ENCODE measurements around the gene TRAF2.

The TRAF2 gene

DNA sequence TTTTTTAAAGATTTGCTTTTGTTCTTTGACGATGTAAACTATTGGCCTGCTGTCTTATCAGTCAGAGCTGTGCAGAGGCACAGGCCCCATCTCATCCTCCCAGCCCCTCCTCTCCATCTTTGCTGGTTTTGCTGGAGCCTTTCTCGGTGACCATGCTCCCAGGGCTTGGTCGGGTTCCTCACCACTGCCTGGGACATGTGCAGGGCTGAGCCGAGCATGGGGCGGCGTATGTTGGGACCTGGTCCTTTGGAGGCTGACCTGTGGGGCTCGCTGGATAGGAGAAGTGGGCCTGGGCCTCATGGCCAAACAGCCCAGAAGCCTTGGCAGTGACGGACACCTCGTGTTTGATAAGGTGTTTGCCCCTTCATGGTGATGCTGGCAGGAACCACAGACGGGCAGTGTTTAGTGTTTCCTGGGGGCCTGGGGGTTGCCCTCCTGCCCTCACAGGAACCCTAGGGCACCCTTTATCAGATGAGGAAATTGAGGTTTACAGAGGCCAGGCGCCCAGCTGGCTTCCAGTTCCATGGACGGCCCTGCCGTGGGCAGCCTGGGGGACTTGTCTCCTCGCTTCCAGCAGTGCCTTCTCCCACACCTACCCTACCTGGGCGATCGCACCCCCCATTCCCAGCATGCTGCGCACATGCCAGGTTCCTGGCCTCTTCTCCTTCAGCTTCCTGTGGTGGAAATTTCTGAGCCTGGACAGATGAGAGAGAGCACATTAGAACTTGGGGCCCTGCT lies 27.6 kb downstream of the TRAF2 start:
- DNase-seq (ENCODE audit: low read depth in 2 of 2): no peak

DNA sequence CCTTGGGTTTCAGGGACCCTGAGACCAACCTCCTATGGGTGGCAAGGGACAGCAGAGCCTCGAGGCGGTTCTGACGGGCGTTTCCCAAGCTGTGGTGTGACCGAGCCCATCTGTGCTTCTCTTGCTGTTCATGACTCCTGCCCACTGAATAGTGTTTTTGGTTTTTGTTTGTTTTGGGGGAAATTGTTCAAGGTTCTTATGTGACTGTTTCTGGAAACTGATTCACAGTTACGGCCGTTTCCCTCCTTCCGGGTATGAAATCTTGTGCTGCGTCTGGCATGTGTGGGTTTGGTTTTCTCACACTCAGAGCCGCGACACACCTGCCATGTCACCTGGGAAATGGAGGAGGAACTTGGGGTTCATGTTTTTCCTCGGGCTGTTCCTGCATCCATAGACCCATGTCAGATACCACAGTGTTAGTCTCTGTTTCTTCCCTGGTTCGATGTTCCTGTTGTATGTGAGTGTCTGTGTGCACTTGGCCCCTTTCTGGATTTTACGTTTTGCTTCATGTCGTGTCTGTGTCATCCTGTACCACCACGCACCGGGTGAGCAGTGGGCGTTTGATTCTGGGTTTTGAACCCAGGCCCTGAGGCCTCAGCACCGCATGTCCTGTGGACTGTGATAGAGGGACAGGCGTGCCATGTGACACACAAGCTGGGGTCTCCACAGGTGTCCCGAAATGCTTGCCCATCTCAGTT lies 29.5 kb downstream of the TRAF2 start:
- no peak for DNase-seq (ENCODE audit: low read depth in 2 of 2)

DNA sequence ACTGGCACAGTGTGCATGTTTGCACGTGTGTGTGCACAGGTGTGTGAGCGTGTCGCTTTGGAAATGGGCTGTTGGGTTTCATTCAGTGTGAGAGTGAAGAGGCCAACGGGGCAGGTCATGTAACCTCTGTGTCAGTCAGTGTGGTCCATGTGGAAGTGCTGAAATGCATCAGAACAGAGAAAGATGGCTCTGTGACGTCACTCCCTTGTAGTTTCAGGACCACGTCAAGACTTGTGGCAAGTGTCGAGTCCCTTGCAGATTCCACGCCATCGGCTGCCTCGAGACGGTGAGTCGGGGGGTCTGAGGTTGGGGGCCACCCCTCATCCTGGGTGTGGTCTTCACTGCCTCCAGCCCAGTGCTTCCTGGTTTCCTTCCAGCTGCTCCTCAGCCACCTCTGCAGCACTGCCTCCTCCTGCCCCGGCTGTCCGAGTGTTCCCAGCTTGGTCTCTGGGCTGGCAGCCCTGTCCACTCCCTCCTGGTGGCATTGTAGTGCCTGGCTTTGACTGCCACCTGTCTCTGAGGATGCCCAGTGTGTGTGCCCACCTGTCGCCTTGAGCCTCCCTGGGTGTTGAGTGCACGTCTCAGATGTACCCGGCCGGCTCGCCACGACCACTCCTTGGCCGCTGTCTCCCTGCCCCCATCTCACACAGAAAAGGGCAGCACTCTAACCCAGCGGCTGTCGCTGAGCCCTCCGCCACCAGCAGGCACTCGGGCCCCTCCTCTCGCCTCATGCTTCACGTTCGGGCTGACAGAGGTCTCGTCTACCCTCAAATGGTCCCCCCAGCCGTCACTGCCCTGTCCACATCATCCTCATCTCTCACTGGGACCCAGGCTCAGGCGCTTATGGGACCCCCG lies 30.2 kb downstream of the TRAF2 start:
- no peak for DNase-seq (ENCODE audit: low read depth in 2 of 2)

DNA sequence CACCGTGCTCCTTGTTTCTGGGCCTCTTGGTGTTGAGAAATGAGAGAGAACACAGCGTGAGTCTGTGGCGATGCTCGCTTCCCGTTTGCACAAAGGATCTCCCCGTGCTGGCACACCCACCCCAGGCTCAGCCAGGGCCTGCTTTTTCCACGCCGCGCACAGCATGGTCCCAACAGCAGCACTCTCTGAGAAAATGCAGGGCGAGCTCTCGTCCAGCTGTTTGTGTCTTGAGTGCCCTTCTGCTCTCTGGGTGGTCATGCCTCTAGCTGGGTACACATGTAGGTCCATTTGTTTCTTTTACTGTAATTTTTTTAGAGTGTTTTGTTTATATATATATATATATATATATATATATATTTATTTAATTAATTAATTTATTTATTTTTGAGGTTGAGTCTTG lies 31.6 kb downstream of the TRAF2 start:
- no peak for DNase-seq (ENCODE audit: low read depth in 2 of 2)

DNA sequence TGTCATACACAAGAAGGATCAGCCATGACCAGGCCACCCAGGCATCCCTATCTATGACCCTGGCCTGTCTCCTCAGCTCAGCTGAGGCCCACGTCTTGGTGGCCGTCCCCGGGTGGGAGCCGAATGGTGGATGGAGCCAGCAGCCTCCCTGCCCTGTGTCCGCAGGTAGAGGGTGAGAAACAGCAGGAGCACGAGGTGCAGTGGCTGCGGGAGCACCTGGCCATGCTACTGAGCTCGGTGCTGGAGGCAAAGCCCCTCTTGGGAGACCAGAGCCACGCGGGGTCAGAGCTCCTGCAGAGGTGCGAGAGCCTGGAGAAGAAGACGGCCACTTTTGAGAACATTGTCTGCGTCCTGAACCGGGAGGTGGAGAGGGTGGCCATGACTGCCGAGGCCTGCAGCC lies 33.8 kb downstream of the TRAF2 start:
- no peak for DNase-seq (ENCODE audit: low read depth in 2 of 2)

DNA sequence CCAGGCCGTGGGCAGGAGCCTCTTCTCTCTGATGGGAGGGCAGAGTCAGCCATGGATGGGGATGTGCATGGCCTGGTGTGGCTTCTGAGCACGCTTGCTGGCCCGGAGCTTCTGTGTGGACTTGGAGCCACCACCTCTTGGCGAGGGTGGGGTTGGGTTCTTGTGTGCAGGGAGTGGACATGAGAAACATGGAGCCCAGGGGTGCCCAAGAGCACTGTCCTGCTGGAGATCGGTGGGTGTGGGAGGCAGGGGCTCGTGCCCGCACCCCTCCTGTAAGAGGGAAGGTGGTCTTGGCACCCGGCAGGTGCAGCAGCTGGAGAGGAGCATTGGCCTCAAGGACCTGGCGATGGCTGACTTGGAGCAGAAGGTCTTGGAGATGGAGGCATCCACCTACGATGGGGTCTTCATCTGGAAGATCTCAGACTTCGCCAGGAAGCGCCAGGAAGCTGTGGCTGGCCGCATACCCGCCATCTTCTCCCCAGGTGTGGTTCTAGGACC lies 34.5 kb downstream of the TRAF2 start:
- DNase-seq (ENCODE audit: low read depth in 2 of 2): no peak

DNA sequence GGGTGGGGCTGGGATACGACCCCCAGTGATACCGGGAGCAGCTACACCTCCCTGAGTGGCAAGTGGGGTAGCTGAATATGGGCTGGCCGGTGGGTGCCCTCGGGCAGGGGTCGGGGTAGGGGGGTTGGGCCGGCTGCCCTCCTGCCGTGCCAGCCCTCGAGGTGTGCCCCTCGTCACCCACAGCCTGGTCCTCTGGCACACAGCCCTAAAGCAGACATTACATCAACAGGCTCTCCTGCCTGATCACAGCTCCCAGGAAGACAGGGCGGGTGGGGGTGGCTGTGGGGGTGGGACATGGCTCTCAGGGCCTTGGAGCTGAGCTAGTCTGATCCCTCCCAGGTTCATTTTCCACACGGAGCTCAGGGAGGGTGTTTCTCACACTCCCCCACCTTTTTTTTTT lies 35.0 kb downstream of the TRAF2 start:
- DNase-seq (ENCODE audit: low read depth in 2 of 2): no peak

DNA sequence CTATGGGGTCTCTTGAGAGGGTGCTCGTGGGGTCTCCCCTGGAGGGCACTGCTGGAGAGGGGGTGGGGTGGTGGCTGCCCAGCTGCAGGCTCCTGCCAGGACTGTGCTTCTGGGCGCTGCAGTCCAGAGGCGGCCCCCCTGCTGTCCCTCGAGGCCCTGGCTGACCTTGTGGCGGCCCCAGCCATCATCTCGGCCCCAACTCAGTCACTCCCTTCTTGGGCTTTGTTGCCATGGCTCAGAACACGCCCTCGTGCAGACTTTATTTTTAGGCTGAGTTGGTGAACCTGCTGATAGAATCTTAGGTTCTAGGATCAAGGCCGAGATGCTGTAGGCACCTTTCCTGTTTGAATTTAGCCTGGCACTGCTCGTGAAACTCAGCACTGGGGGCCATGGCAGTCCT lies 35.4 kb downstream of the TRAF2 start:
- no peak for DNase-seq (ENCODE audit: low read depth in 2 of 2)

DNA sequence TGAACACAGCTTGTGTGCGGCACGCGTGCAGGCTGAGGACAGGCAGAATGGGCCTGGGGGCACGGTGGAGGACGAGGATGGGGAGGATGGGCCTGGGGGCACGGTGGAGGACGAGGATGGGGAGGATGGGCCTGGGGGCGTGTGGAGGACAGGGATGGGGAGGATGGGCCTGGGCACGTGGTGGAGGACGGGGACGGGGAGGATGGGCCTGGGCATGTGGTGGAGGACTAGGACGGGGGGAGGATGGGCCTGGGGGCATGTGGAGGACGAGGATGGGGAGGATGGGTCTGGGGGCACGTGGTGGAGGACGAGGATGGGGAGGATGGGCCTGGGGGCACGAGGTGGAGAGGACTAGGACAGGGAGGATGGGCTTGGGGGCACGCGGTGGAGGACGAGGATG lies 36.2 kb downstream of the TRAF2 start:
- no peak for DNase-seq (ENCODE audit: low read depth in 2 of 2)

DNA sequence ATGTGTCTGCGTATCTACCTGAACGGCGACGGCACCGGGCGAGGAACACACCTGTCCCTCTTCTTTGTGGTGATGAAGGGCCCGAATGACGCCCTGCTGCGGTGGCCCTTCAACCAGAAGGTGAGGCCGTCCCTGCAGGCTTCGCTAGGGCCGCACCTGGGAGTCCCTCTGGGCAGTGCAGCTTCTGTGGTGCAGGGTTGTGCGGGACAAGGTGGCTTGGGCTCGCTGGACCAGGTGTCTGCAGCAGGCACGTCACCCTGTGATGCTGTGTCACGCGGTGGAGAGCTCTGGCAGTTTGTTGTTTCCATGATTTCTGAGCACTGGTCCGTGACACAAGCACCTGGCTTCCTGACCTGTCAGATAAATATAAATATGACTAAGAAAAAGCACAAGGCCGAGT lies 37.6 kb downstream of the TRAF2 start:
- DNase-seq (ENCODE audit: low read depth in 2 of 2): no peak

DNA sequence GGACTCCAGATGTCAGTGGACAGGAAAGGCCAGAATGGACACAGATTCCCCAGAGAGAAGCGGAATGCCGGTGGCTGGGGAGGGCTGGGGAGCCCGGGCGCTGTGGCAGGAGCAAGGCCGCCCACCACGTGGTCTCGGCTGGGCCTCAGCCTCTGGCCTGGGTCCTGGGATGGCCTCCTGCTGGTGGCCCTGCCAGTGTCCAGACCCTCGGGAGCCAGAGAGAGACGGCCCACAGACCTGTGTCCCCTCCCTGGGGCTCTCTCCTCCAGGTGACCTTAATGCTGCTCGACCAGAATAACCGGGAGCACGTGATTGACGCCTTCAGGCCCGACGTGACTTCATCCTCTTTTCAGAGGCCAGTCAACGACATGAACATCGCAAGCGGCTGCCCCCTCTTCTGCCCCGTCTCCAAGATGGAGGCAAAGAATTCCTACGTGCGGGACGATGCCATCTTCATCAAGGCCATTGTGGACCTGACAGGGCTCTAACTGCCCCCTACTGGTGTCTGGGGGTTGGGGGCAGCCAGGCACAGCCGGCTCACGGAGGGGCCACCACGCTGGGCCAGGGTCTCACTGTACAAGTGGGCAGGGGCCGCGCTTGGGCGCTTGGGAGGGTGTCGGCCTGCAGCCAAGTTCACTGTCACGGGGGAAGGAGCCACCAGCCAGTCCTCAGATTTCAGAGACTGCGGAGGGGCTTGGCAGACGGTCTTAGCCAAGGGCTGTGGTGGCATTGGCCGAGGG lies 39.3 kb downstream of the TRAF2 start:
- no peak for DNase-seq (ENCODE audit: low read depth in 2 of 2)

DNA sequence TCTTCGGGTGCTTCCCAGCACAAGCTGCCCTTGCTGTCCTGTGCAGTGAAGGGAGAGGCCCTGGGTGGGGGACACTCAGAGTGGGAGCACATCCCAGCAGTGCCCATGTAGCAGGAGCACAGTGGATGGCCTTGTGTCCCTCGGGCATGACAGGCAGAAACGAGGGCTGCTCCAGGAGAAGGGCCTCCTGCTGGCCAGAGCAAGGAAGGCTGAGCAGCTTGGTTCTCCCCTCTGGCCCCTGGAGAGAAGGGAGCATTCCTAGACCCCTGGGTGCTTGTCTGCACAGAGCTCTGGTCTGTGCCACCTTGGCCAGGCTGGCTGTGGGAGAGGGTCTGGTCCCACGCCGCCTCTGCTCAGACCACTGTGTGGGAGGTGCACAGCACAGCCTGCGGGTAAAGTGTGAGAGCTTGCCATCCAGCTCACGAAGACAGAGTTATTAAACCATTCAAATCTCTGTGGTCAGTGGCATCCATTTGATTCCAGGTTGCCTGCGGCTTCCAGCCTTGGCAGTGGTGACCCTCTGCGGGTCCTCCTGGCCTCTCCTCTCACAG lies 39.9 kb downstream of the TRAF2 start:
- no peak for DNase-seq (ENCODE audit: low read depth in 2 of 2)

DNA sequence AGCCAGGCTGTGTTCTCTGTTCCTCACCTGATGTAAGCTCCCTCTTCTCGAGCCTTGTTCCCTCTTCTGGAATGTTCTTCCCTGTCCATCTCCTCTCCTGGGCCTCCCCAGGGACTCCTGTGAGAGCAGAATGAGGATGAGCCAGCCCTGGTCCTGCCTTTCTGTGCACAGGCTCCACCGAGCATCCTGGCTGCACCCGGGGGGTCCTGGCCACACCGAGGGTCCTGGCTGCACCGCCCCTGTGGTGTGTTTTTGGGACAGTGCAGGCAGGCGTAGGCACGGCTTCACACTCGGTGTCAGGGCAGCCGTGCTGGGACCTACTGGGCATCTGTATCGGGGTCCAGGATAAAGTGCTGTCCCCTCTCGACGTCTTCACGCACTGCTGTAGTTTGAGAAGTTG lies 40.4 kb downstream of the TRAF2 start:
- no peak for DNase-seq (ENCODE audit: low read depth in 2 of 2)

DNA sequence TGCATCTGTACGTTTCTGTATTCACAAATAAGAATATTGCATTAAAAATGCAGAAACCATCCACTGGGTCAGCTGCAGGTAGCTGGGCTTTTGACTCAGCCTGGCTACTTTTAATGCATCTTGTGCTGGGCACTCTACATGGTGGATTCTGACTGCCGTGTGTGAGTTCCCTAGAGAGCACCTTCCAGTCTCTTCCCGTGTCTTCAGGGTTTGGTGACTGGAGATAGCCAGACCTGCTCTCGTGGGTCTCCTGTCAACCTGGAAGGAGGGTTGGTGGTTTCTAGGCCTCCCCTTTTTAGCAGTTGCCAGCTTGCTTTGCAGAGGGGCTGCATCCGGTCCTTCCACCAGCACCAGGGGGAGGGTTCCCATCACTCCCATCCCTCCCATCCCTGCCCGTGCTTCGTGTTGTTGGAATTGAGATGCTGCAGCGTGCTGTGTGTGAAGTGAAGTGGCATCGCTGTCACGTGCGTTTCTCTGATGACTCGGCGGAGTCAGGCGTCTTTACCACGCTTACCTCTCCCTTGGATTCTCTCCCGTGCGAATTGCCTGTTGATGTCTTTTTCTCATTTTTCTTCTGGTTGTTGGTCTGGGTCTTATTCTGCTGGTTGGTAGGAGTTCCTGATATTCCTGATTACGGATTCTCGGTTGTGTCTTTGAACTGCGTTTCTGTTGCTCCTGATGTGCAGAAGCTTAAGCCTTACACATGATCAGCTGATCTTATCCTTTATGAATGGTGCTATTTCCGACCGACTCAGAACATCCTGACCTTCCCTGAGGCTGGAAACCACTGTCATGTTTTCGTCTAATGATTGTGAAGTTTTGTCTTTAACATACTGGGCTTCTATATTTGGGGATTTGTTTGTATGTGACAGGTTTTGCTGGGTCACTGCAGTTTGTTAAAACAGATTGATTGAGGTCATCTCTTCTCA lies 41.3 kb downstream of the TRAF2 start:
- DNase-seq (ENCODE audit: low read depth in 2 of 2): no peak

DNA sequence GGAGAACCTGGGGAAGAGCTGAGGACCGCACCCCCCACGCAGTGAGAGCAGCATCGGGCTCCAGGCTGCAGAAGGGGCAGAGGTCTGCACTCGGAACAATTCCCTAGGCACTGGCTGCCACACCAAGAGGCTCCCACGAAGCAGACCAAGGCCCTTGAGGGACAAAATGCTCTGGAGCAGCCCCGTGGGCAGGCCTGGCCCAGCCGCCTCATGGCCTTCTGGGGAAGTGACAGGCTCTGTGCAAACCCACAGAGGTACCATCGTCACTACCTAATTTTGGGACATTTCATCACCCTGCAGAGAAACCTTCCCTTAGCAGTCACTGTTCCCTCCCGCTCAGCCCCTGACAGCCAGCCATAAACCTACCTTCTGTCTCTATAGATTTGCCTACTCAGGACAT lies 42.3 kb downstream of the TRAF2 start:
- DNase-seq (ENCODE audit: low read depth in 2 of 2): no peak

DNA sequence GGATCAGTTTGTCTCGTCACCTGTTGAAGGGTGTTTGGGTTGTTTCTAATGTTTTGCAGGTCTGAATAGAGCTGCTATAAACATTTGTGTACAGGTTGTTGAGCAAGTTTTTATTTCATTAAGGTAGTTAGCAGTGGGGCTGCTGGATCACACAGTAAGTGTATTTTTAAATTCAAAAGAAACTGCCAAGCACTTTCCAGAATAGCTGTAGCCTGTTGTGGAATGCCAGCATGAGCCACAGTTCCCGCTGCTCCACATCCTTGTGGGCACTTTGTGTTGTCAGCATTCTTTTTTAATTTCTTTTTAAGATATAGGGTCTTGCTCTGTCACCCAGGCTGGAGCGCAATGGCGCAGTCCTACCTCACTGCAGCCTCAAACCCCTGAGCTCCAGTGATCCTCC lies 43.7 kb downstream of the TRAF2 start:
- DNase-seq (ENCODE audit: low read depth in 2 of 2): no peak

DNA sequence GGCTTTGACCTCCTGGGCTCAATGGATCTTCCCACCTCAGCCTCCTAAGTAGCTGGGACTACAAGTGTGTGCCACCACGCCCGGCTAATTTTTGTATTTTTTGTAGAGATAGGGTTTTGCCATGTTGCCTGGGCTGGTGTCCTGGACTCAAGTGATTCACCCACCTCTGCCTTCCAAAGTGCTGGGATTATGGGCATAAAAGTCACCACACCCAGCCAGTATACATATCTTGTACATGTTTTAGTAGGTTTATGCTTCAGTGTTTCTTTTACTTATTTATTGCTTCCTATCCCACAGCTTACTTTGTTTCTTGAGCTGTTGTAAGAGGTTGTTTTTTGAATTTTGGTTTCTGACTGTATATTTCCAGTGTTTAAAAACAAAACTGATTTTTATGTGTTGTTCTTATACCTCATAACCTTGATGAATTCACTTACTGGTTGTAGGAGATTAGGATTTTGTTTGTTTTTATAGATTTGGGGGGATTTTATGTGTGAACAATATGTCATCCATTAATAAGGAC lies 45.4 kb downstream of the TRAF2 start:
- no peak for DNase-seq (ENCODE audit: low read depth in 2 of 2)

DNA sequence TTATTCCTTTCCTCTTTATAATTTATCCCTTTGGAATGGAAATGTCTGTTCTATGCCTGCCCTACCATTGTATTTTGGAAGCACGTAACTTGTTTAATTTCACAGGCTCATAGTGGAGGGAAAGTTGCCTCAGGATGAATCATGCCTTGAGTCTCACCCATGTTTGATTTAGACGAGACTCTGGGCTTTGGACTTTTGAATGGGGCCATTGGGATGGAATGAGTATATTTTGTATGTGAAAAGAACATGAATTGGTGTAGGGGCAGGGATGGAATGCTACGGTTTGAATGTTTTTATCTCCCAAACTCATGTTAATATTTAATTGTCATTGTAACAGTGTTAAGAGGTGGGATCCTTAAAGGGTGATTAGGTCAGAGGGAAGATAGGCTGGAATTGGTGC lies 48.0 kb downstream of the TRAF2 start:
- no peak for DNase-seq (ENCODE audit: low read depth in 2 of 2)

DNA sequence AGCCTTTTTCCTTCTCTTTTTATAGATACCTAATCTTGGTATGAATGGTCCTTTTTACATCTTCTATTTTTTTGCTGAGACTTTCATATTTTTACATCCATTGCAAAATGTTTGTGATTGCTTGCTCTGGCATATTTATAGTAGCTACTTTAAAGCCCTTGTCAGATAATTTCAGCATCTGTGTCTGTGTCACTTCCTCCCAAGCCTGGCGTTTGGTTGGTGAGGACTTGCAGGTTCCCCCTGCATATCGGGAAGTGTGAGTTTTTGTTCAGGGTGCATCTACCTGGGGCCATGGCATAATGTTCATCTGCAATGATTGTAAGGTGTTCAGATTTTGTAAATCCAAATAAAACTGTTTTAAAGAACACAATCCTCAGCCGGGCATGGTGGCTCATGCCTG lies 49.3 kb downstream of the TRAF2 start:
- no peak for DNase-seq (ENCODE audit: low read depth in 2 of 2)

DNA sequence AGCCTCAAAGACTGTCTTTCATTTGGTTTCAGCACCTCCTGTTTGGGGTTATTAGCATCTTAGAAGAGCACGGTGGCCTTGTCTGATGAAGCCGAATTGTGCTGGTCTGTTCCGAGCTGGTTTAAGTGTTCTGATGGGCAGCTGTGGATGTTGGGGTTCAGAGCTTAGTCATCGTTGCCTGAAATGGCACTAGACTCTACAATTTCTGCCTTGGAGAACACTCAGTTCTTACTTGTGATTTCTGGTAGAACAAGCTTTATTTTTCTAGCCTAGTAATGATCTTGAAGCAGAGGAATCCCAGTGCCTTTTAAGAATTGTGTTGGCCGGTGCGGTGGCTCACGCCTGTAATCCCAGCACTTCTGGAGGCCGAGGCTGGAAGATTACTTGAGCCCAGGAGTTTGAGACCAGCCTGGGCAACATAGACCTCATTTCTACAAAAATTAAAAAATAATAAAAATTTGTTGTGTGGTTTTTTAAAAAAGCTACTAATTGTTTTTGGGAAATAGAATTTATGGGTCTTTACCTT lies 50.4 kb downstream of the TRAF2 start:
- DNase-seq (ENCODE audit: low read depth in 2 of 2): no peak

Data from activated CD8-positive, alpha-beta memory T cell treated with anti-CD3 and anti-CD28 coated beads for 4 hours (primary cell).